Hepatocyte (in vitro differentiated cells): Measurements from ENCODE around the gene TRPC1. TPM values are rescaled to one million over a fixed set of nuclear protein-coding genes. Genes with fewer than 3 reads are reported as not detected.

Experiments
- DNase-seq: peaks from one replicate; pipeline ENCODE4 v3.0.0-alpha.2; 2016; ENCODE audit warnings: low spot score
- H2AFZ ChIP-seq: fragments of 200-600 bp; sonication (generic); 2 replicates; pipeline ENCODE4 v1.6.0; 2016; ENCODE audit warnings: antibody characterized with exemption, mild to moderate bottlenecking
- H3K27ac ChIP-seq: fragments of 200-600 bp; sonication (generic); 2 replicates; pipeline ENCODE4 v1.5.1; 2016; ENCODE audit warnings: mild to moderate bottlenecking
- H3K27me3 ChIP-seq: fragments of 200-600 bp; sonication (generic); 2 replicates; pipeline ENCODE4 v1.6.1; 2016
- H3K36me3 ChIP-seq: fragments of 200-600 bp; sonication (generic); replicated peaks from 2 replicates; pipeline ENCODE4 v1.5.1; 2016; ENCODE audit warnings: low read depth; ENCODE audit not compliant: insufficient read depth
- H3K4me1 ChIP-seq: fragments of 200-600 bp; sonication (generic); 2 replicates; pipeline ENCODE4 v1.5.1; 2016; ENCODE audit warnings: mild to moderate bottlenecking, moderate library complexity; ENCODE audit not compliant: insufficient read depth
- H3K4me2 ChIP-seq: fragments of 200-600 bp; sonication (generic); 2 replicates; pipeline ENCODE4 v1.6.0; 2016
- H3K4me3 ChIP-seq: fragments of 200-600 bp; sonication (generic); 2 replicates; pipeline ENCODE4 v1.5.1; 2016; ENCODE audit warnings: mild to moderate bottlenecking
- H3K79me2 ChIP-seq: fragments of 200-600 bp; sonication (generic); 2 replicates; pipeline ENCODE4 v1.6.0; 2017; ENCODE audit warnings: mild to moderate bottlenecking
- H3K9me2 ChIP-seq: fragments of 200-600 bp; sonication (generic); replicated peaks from 2 replicates; pipeline ENCODE4 v1.6.0; 2017; ENCODE audit warnings: mild to moderate bottlenecking; ENCODE audit not compliant: insufficient read depth
- H3K9me3 ChIP-seq: fragments of 200-600 bp; sonication (generic); 2 replicates; pipeline ENCODE4 v1.5.1; 2016; ENCODE audit warnings: low read depth, mild to moderate bottlenecking
- H4K20me1 ChIP-seq: fragments of 200-600 bp; sonication (generic); 2 replicates; pipeline ENCODE4 v1.6.0; 2016; ENCODE audit warnings: mild to moderate bottlenecking; ENCODE audit not compliant: insufficient read depth, poor library complexity, severe bottlenecking
- EZH2 ChIP-seq: fragments of 200-600 bp; sonication (generic); IDR thresholded peaks from 2 replicates; pipeline ENCODE4 v1.6.1; 2016; ENCODE audit warnings: antibody characterized with exemption, mild to moderate bottlenecking, borderline replicate concordance
- EZH2phosphoT487 ChIP-seq: fragments of 200-600 bp; sonication (generic); IDR thresholded peaks from one replicate; pipeline ENCODE4 v1.6.1; 2018; ENCODE audit warnings: antibody characterized with exemption, mild to moderate bottlenecking, low read depth, moderate library complexity; ENCODE audit not compliant: unreplicated experiment, severe bottlenecking
- WGBS: methylation state at CpG from one replicate; pipeline ENCODE4 v1.1.6; 2016; ENCODE audit warnings: low lambda C conversion rate; ENCODE audit errors: missing lambda C conversion rate; 5-methylcytosine and 5-hydroxymethylcytosine counted together
- polyA plus RNA-seq: library from polyadenylated mRNA; unstranded; fragments of >200 nt; fragmentation: Nextera tagmentation; extraction: Ambion mirVana; gene quantifications from 2 replicates; pipeline ENCODE4 v1.2.1, GENCODE V29; 2016
- total RNA-seq: library from RNA; depleted of rRNA; stranded (reverse); fragments of >200 nt; gene quantifications from 2 replicates; pipeline ENCODE4 v1.2.3, GENCODE V29; 2014
- TF ChIP-seq, protein P1 (sequence below): fragments of 200-600 bp; sonication (generic); IDR thresholded peaks from 2 replicates; pipeline ENCODE4 v1.5.1; 2016; ENCODE audit warnings: antibody characterized with exemption, mild to moderate bottlenecking; ENCODE audit not compliant: poor library complexity

Gene TRPC1
- total and polyA plus RNA-seq, 2 experiments from 2014 or later, result 3.3 to 12.6 TPM

DNA sequence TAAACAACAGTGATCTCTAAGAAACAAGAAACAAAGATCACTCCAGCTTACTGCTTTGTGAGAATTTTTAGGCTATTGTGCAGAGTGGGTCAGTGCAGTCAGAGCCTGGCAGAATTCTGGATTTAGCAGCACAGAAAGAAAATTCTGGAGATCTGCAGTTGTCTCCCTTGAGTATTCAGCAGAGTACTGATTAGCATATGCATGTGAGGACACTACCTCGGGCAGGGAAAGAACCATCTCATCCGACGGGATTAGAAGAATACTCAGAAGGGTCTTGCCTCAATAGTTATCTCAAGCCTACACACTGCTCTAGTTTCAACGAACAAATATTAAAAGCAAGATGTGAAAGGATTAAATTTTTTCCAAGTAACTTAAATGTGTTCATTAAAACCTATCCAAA, 70.7 kb downstream of the TRPC1 start:
- Histone ChIP-seq H3K9me3 (no peaks in the 10 kb centered on the region), H3K9me2 (no peaks in the 10 kb centered on the region), H3K4me1 (no peaks in the 10 kb centered on the region), H4K20me1 (no peaks in the 10 kb centered on the region), H3K4me3 (no peak overlapping the region), H3K27me3 (no peaks in the 10 kb centered on the region), H3K27ac (no peak overlapping the region), H2AFZ (no peak overlapping the region), H3K36me3 (no peaks in the 10 kb centered on the region), H3K79me2 (no peaks in the 10 kb centered on the region), H3K4me2 (no peak overlapping the region)
- DNase-seq, result no peak
- no peak for TF ChIP-seq EZH2phosphoT487
- TF ChIP-seq, protein P1, sequence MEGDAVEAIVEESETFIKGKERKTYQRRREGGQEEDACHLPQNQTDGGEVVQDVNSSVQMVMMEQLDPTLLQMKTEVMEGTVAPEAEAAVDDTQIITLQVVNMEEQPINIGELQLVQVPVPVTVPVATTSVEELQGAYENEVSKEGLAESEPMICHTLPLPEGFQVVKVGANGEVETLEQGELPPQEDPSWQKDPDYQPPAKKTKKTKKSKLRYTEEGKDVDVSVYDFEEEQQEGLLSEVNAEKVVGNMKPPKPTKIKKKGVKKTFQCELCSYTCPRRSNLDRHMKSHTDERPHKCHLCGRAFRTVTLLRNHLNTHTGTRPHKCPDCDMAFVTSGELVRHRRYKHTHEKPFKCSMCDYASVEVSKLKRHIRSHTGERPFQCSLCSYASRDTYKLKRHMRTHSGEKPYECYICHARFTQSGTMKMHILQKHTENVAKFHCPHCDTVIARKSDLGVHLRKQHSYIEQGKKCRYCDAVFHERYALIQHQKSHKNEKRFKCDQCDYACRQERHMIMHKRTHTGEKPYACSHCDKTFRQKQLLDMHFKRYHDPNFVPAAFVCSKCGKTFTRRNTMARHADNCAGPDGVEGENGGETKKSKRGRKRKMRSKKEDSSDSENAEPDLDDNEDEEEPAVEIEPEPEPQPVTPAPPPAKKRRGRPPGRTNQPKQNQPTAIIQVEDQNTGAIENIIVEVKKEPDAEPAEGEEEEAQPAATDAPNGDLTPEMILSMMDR, result no peak
- no peak for TF ChIP-seq EZH2
- WGBS, result 84% methylated on average over 4 of the region's 4 CpGs

DNA sequence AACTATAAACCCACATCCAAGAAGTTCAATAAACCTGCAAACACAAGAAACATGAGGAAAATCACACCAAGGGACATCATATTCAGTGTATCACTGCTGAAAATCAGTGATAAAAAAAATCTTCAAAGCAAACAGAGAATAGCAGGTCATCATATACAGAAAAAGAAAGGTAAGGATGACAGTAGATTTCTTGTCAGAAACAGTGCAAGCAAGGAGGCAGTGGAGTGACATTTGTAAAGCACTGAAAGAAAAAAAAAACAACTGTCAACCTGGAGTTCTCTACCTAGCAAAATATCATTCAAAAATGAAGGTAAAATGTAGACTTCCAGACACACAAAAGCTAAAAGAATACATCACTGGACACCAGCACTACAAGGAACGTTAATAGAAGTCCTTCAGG, 71.5 kb downstream of the TRPC1 start:
- WGBS, result 94% methylated on average over 1 of the region's 1 CpG
- Histone ChIP-seq H3K9me3 (no peaks in the 10 kb centered on the region), H3K9me2 (no peaks in the 10 kb centered on the region), H4K20me1 (no peaks in the 10 kb centered on the region), H3K27me3 (no peaks in the 10 kb centered on the region), H3K79me2 (no peaks in the 10 kb centered on the region), H3K4me1 (no peaks in the 10 kb centered on the region), H3K4me2 (no peak overlapping the region), H3K4me3 (no peak overlapping the region), H3K36me3 (no peaks in the 10 kb centered on the region), H2AFZ (no peak overlapping the region), H3K27ac (no peak overlapping the region)
- TF ChIP-seq EZH2phosphoT487 (no peak), EZH2 (no peak)
- TF ChIP-seq, protein P1, result no peak
- no peak for DNase-seq

DNA sequence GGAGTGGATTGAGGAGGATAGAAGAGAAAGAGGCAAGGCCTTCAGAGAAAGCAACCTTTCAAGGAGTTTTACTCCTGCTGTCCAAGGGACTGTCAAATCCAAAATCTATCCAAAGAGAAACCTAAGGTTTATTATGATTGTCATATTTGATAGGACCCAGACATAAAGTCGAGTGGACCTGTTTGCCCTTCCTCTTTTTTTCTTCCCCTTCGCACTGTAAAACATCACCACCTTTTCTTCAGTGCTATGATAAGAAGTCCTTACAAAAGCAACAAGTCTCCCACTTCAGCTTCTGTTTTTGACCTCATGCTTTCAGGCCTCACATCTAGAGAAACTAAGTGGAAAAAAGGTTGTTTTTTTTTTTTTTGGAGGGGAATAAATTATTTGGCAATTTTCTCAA, 73.0 kb downstream of the TRPC1 start:
- TF ChIP-seq EZH2phosphoT487, result no peak
- TF ChIP-seq, protein P1, result no peak
- no peak for TF ChIP-seq EZH2
- Histone ChIP-seq H3K4me1 (no peaks in the 10 kb centered on the region), H3K79me2 (no peaks in the 10 kb centered on the region), H3K27ac (no peak overlapping the region), H3K9me2 (no peaks in the 10 kb centered on the region), H3K4me3 (no peak overlapping the region), H3K9me3 (no peaks in the 10 kb centered on the region), H3K27me3 (no peaks in the 10 kb centered on the region), H3K4me2 (no peak overlapping the region), H2AFZ (no peak overlapping the region), H4K20me1 (no peaks in the 10 kb centered on the region), H3K36me3 (no peaks in the 10 kb centered on the region)
- 86% methylated on average over 2 of the region's 2 CpGs for WGBS
- no peak for DNase-seq

DNA sequence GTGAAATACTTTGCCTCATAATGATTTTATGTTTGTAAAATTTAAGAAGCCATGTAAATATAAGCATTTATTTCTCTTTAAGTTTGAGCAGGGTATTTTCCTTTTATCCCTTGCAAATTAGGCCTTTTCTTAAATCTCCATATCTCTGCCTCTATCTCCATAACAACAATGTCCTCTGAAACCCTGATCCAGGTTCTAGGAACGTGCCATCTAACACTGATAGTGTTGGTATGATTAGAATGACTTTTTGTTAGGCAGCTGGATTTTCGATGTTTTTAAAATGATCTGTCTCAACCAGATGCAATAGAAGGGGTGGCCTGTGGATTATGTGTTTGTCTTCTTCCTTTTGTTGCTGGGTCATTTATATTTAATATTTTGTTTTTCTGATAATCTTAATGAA, 77.9 kb downstream of the TRPC1 start:
- no peak for TF ChIP-seq EZH2
- TF ChIP-seq EZH2phosphoT487, result no peak
- TF ChIP-seq, protein P1, result no peak
- no peaks in the 10 kb centered on the region for H4K20me1 ChIP-seq
- DNase-seq, result no peak
- no peaks in the 10 kb centered on the region for H3K9me3 ChIP-seq
- H2AFZ ChIP-seq, result no peak overlapping the region
- H3K4me1 ChIP-seq, result no peaks in the 10 kb centered on the region
- no peak overlapping the region for H3K4me2 ChIP-seq
- H3K79me2 ChIP-seq, result no peaks in the 10 kb centered on the region
- no peaks in the 10 kb centered on the region for H3K9me2 ChIP-seq
- H3K27ac ChIP-seq, result no peak overlapping the region
- no peak overlapping the region for H3K4me3 ChIP-seq
- H3K27me3 ChIP-seq, result no peaks in the 10 kb centered on the region
- no peaks in the 10 kb centered on the region for H3K36me3 ChIP-seq
- WGBS, result 73% methylated on average over 2 of the region's 2 CpGs
